Esophagus (tissue), 2 donors: Measurements from ENCODE around the gene FDPS. TPM values are rescaled to one million over a fixed set of nuclear protein-coding genes. Genes with fewer than 3 reads are reported as not detected.

Source experiments
- H3K27ac ChIP-seq, 2 donors: one replicate each; pipeline ENCODE4 v1.5.1; 2013; ENCODE audit warnings: low read depth in 2 of 2, mild to moderate bottlenecking in 2 of 2, inconsistent platforms in 1 of 2, low read length in 1 of 2, moderate library complexity in 1 of 2
- H3K27me3 ChIP-seq, 2 donors: one replicate each; pipeline ENCODE4 v1.6.1; 2013; ENCODE audit warnings: low read length in 2 of 2, control low read depth in 1 of 2, mild to moderate bottlenecking in 1 of 2; ENCODE audit not compliant: insufficient read depth in 2 of 2, control insufficient read depth in 1 of 2
- H3K36me3 ChIP-seq, 2 donors: one replicate each; pipeline ENCODE4 v1.6.1; 2013; ENCODE audit warnings: low read length in 1 of 2; ENCODE audit not compliant: control insufficient read depth in 2 of 2, insufficient read depth in 2 of 2
- H3K4me1 ChIP-seq, 2 donors: one replicate each; pipeline ENCODE4 v1.6.1; 2013; ENCODE audit warnings: low read length in 1 of 2; ENCODE audit not compliant: control insufficient read depth in 2 of 2, insufficient read depth in 2 of 2
- H3K4me3 ChIP-seq, 2 donors: one replicate each; pipeline ENCODE4 v1.5.1; 2013; ENCODE audit warnings: low read length in 2 of 2, mild to moderate bottlenecking in 2 of 2, low read depth in 1 of 2, moderate library complexity in 1 of 2
- H3K9me3 ChIP-seq, 2 donors: one replicate each; pipeline ENCODE4 v1.6.1; 2013; ENCODE audit warnings: mild to moderate bottlenecking in 2 of 2, low read depth in 1 of 2, low read length in 1 of 2, moderate library complexity in 1 of 2; ENCODE audit not compliant: control insufficient read depth in 2 of 2, insufficient read depth in 1 of 2
- WGBS, 2 donors: extraction: QIAGEN DNeasy Blood & Tissue Kit; methylation state at CpG; one replicate each; pipeline ENCODE4 v1.1.7; 2013; 5-methylcytosine and 5-hydroxymethylcytosine counted together
- polyA plus RNA-seq, 2 donors: library from polyadenylated mRNA; stranded (reverse); fragments of 200-250 nt; gene quantifications; one replicate each; pipeline ENCODE4 v1.2.3, GENCODE V29; 2013
- donor health status: healthy with polysubstance abuse.
- donor health status: Bipolar disorder and iron deficiency.

Gene FDPS
- polyA plus RNA-seq, 2 donors = 190 to 241 TPM

- H3K27ac ChIP-seq = peak overlapping the region in 1 of 2 donors; percentile 9
- peaks cover 3 to 13% of the 10 kb centered on the region in 2 donors for H3K36me3 ChIP-seq
- H3K4me3 ChIP-seq = no peak overlapping the region
- no peaks in the 10 kb centered on the region for H3K27me3 ChIP-seq
- 71 to 80% methylated on average over 8 of the region's 8 CpGs for WGBS, 2 donors
- no peaks in the 10 kb centered on the region for H3K9me3 ChIP-seq
- peaks cover 3 to 8% of the 10 kb centered on the region in 2 donors for H3K4me1 ChIP-seq
These were observed 4.6 kb downstream of the FDPS start for GRCh38 chr1:155313261-155313660.

- Histone ChIP-seq H3K27ac (no peak overlapping the region), H3K9me3 (no peaks in the 10 kb centered on the region), H3K36me3 (peaks cover 3 to 20% of the 10 kb centered on the region in 2 donors), H3K4me3 (no peak overlapping the region), H3K4me1 (peaks cover 2 to 10% of the 10 kb centered on the region in 2 donors), H3K27me3 (no peaks in the 10 kb centered on the region)
- WGBS, 2 donors = 89 to 92% methylated on average over 3 of the region's 3 CpGs
These were observed 8.3 kb downstream of the FDPS start for GRCh38 chr1:155316922-155317321.

- Histone ChIP-seq H3K9me3 (no peaks in the 10 kb centered on the region), H3K27ac (no peak overlapping the region), H3K36me3 (peaks cover 0 to 20% of the 10 kb centered on the region in 2 donors), H3K27me3 (no peaks in the 10 kb centered on the region), H3K4me1 (peaks cover 2 to 15% of the 10 kb centered on the region in 2 donors), H3K4me3 (no peak overlapping the region)
- 93% methylated on average over 9 of the region's 9 CpGs for WGBS, 2 donors
These were observed 9.4 kb downstream of the FDPS start for GRCh38 chr1:155318082-155318481.

GRCh38 chr1:155319536-155319935, 10.9 kb downstream of the FDPS start:
- Histone ChIP-seq H3K27me3 (no peaks in the 10 kb centered on the region), H3K9me3 (no peaks in the 10 kb centered on the region), H3K27ac (no peak overlapping the region), H3K4me1 (peaks cover 2 to 10% of the 10 kb centered on the region in 2 donors), H3K36me3 (peaks cover 0 to 15% of the 10 kb centered on the region in 2 donors), H3K4me3 (no peak overlapping the region)
- WGBS, 2 donors = 74 to 89% methylated on average over 5 of the region's 5 CpGs

GRCh38 chr1:155320252-155320651, 11.6 kb downstream of the FDPS start:
- H3K4me1 ChIP-seq = peaks cover 2 to 12% of the 10 kb centered on the region in 2 donors

GRCh38 chr1:155320661-155321617, 12.3 kb downstream of the FDPS start, which contains the start of gene RUSC1:
TSS of gene RUSC1 (plus strand) at chr1:155320894. CDS start at chr1:155321774, 880 bp downstream.
- Histone ChIP-seq H3K27ac (peak within 1 kb of the TSS; percentile 57 to 84), H3K36me3 (peaks cover 0 to 13% of the 10 kb centered on the region in 2 donors), H3K4me1 (peaks cover 2 to 17% of the 10 kb centered on the region in 2 donors), H3K27me3 (no peaks in the 10 kb centered on the region), H3K4me3 (peak within 1 kb of the TSS; percentile 44 to 52), H3K9me3 (no peaks in the 10 kb centered on the region)
- 17 to 18% methylated on average over 43 to 51 of the region's 51 CpGs for WGBS, 2 donors

More at GRCh38 chr1:155320252-155320651, 11.6 kb downstream of the FDPS start:
- peaks cover 0 to 13% of the 10 kb centered on the region in 2 donors for H3K36me3 ChIP-seq
- 30 to 36% methylated on average over 11 of the region's 11 CpGs for WGBS, 2 donors
- H3K27me3 ChIP-seq = no peaks in the 10 kb centered on the region
- H3K9me3 ChIP-seq = no peaks in the 10 kb centered on the region
- peak overlapping the region; percentile 44 to 52 for H3K4me3 ChIP-seq
- peak overlapping the region; percentile 57 to 84 for H3K27ac ChIP-seq

- peaks cover 0 to 17% of the 10 kb centered on the region in 2 donors for H3K36me3 ChIP-seq
- peaks cover 2 to 19% of the 10 kb centered on the region in 2 donors for H3K4me1 ChIP-seq
- H3K4me3 ChIP-seq = peak overlapping the region in 1 of 2 donors; percentile 68
- H3K27me3 ChIP-seq = no peaks in the 10 kb centered on the region
- H3K27ac ChIP-seq = peak overlapping the region; percentile 34 to 45
- WGBS, 2 donors = 41 to 46% methylated on average over 25 to 27 of the region's 27 CpGs
- H3K9me3 ChIP-seq = no peaks in the 10 kb centered on the region
These were observed 13.2 kb downstream of the FDPS start for GRCh38 chr1:155321639-155322503.

GRCh38 chr1:155322571-155322952, 13.9 kb downstream of the FDPS start:
- no peaks in the 10 kb centered on the region for H3K27me3 ChIP-seq
- H3K4me3 ChIP-seq = peak overlapping the region; percentile 67 to 68
- 1% methylated on average over 28 of the region's 28 CpGs for WGBS, 2 donors
- H3K4me1 ChIP-seq = peaks cover 2 to 19% of the 10 kb centered on the region in 2 donors
- peaks cover 0 to 19% of the 10 kb centered on the region in 2 donors for H3K36me3 ChIP-seq
- H3K9me3 ChIP-seq = no peaks in the 10 kb centered on the region
- peak overlapping the region; percentile 96 to 99 for H3K27ac ChIP-seq
